OCI-LY3 (cell line): ENCODE data around the gene FAM78B.

ENCODE experiments used
- H2AFZ ChIP-seq: fragments of 200-600, 300-600 bp; shearing (Covaris generic); 2 replicates; pipeline ENCODE4 v1.6.0; 2014; ENCODE audit warnings: antibody characterized with exemption, low read depth, low read length
- H3K27ac ChIP-seq: fragments of 200-600, 300-600 bp; sonication (generic); 2 replicates; pipeline ENCODE4 v1.5.1; 2014; ENCODE audit warnings: mild to moderate bottlenecking, low read length, moderate library complexity, mixed read lengths
- H3K27me3 ChIP-seq: fragments of 200-600, 300-600 bp; sonication (generic); 2 replicates; pipeline ENCODE4 v1.6.1; 2014; ENCODE audit warnings: low read depth, low read length, mixed read lengths
- H3K36me3 ChIP-seq: fragments of 200-600, 300-600 bp; sonication (generic); replicated peaks from 2 replicates; pipeline ENCODE3; 2014; ENCODE audit warnings: low read depth, low read length, mixed read lengths
- H3K4me1 ChIP-seq: fragments of 300-600, 200-600 bp; sonication (generic); 2 replicates; pipeline ENCODE4 v1.6.1; 2014; ENCODE audit warnings: low read length, mixed read lengths
- H3K4me2 ChIP-seq: fragments of 200-600, 300-600 bp; sonication (generic); 2 replicates; pipeline ENCODE4 v1.6.1; 2014; ENCODE audit warnings: low read length, mixed read lengths
- H3K4me3 ChIP-seq: fragments of 300-600, 200-600 bp; sonication (generic); 2 replicates; pipeline ENCODE4 v1.5.1; 2014; ENCODE audit warnings: antibody characterized with exemption, mild to moderate bottlenecking, low read length, moderate library complexity
- H3K79me2 ChIP-seq: fragments of 300-600, 200-600 bp; shearing (Covaris generic); 2 replicates; pipeline ENCODE4 v1.6.1; 2014; ENCODE audit warnings: mild to moderate bottlenecking, low read length, mixed read lengths
- H3K9ac ChIP-seq: fragments of 300-600, 200-600 bp; shearing (Covaris generic); 2 replicates; pipeline ENCODE4 v1.6.0; 2014; ENCODE audit warnings: mild to moderate bottlenecking, low read length, moderate library complexity
- H3K9me3 ChIP-seq: fragments of 200-600, 300-600 bp; shearing (Covaris generic); 2 replicates; pipeline ENCODE4 v1.6.1; 2014; ENCODE audit warnings: low read length, mixed read lengths; ENCODE audit not compliant: insufficient read depth
- H4K20me1 ChIP-seq: fragments of 200-600, 300-600 bp; sonication (generic); 2 replicates; pipeline ENCODE4 v1.6.1; 2016; ENCODE audit warnings: low read length, mixed read lengths; ENCODE audit not compliant: insufficient read depth
- EZH2phosphoT487 ChIP-seq: fragments of 200-600 bp; shearing (Covaris generic); IDR thresholded peaks from 2 replicates; pipeline ENCODE4 v1.6.1; 2018; ENCODE audit warnings: antibody characterized with exemption, mixed run types, low read depth
- TF ChIP-seq, protein P1 (sequence below): fragments of 200-600, 300-600 bp; sonication (generic); IDR thresholded peaks from 2 replicates; pipeline ENCODE4 v1.5.1; 2014; ENCODE audit warnings: antibody characterized with exemption, low read length, low read depth

Gene FAM78B

DNA sequence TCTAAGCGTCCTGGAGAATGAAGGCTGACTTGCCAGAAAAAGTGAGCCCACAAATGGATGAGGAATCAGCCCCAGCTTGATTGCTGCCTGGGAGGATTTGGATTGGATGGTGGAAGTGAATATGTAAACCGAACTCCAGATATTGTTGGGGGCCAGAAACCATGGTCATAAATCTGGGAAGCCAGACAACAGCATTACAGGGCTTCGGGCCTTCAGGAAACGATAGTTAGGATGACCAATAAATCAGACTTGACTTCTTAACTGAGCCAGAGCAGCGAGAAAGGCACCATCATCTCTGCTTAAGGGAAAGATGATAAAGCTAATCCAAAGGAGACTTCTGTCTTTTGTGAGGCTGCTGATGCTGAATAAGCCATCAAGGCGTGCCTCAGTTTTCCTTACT is 26.6 kb downstream of the FAM78B start:
- Histone ChIP-seq H3K4me3 (no peak overlapping the region), H3K4me1 (peaks cover 16% of the 10 kb centered on the region), H3K36me3 (peaks cover 63% of the 10 kb centered on the region), H3K9ac (no peak overlapping the region), H3K9me3 (no peaks in the 10 kb centered on the region), H3K27me3 (no peaks in the 10 kb centered on the region), H3K4me2 (no peak overlapping the region), H2AFZ (no peak overlapping the region), H3K27ac (no peak overlapping the region), H3K79me2 (peaks cover 98% of the 10 kb centered on the region), H4K20me1 (peaks cover 64% of the 10 kb centered on the region)
- TF ChIP-seq, protein P1, sequence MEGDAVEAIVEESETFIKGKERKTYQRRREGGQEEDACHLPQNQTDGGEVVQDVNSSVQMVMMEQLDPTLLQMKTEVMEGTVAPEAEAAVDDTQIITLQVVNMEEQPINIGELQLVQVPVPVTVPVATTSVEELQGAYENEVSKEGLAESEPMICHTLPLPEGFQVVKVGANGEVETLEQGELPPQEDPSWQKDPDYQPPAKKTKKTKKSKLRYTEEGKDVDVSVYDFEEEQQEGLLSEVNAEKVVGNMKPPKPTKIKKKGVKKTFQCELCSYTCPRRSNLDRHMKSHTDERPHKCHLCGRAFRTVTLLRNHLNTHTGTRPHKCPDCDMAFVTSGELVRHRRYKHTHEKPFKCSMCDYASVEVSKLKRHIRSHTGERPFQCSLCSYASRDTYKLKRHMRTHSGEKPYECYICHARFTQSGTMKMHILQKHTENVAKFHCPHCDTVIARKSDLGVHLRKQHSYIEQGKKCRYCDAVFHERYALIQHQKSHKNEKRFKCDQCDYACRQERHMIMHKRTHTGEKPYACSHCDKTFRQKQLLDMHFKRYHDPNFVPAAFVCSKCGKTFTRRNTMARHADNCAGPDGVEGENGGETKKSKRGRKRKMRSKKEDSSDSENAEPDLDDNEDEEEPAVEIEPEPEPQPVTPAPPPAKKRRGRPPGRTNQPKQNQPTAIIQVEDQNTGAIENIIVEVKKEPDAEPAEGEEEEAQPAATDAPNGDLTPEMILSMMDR = no peak
- TF ChIP-seq EZH2phosphoT487 = no peak

DNA sequence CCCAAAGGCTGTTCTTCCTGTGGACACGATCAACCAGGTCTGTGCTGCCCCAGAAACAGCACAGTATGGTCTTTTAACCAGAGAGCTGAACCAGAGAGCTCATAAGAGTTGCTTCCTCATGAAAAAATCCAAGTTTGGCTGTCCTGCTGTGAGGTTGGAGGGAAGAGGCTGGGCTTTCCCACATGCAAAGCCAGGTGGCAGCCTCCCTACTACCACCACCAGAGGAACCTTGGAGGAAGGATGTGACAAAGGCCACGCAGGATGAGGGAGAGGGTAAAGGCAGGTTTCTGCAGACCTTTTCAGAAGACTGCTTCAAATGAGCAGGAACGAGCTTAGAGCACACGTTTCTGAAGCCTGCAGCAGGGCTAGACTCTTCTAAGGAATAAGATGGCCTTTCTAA is 27.1 kb downstream of the FAM78B start:
- H3K9me3 ChIP-seq = no peaks in the 10 kb centered on the region
- H4K20me1 ChIP-seq = peaks cover 59% of the 10 kb centered on the region
- H3K9ac ChIP-seq = no peak overlapping the region
- no peaks in the 10 kb centered on the region for H3K27me3 ChIP-seq
- no peak overlapping the region for H3K27ac ChIP-seq
- H3K4me1 ChIP-seq = peaks cover 21% of the 10 kb centered on the region
- TF ChIP-seq, protein P1 = no peak
- no peak for TF ChIP-seq EZH2phosphoT487
- peaks cover 98% of the 10 kb centered on the region for H3K79me2 ChIP-seq
- H3K4me3 ChIP-seq = no peak overlapping the region
- no peak overlapping the region for H2AFZ ChIP-seq
- H3K4me2 ChIP-seq = no peak overlapping the region
- H3K36me3 ChIP-seq = peaks cover 63% of the 10 kb centered on the region

DNA sequence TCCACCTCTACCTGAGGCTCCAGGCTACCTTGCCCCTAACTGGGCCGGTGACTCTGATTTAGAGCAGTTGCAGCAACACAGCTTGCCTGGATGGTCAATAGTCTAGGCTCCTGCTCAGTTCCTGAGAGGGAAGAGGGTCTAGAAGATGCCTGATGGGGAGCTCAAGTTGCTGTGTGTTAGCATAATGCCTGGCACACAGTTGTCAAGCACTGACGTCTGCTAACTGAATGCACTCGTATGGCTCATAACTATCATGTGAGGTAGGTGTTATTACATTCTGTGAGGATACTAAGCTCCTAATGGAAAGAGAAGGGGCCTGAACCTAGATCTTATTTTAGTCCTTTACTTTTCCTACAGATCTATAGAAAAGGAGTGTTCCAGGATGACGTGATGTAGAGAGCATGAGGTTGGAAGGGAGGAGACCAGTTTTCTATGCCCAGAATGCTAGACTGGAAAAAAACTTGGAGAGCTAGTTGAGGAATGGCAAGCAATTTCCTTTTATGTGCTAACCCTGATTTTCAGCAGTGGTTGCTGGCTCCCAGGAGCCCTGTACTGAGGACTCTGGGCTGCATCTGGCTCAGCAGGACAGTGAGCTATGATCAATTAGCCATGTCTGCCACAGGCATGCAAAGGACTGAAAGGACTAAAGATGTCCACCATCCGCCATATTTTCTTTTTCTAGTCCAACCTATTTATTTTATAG is 30.0 kb downstream of the FAM78B start:
- Histone ChIP-seq H2AFZ (no peak overlapping the region), H3K27ac (no peak overlapping the region), H3K4me2 (no peak overlapping the region), H3K79me2 (peaks cover 97% of the 10 kb centered on the region), H3K9ac (no peak overlapping the region), H3K4me3 (no peak overlapping the region), H3K27me3 (no peaks in the 10 kb centered on the region), H3K4me1 (peaks cover 49% of the 10 kb centered on the region), H4K20me1 (peaks cover 30% of the 10 kb centered on the region), H3K9me3 (no peaks in the 10 kb centered on the region), H3K36me3 (peaks cover 49% of the 10 kb centered on the region)
- TF ChIP-seq, protein P1 = no peak
- no peak for TF ChIP-seq EZH2phosphoT487

DNA sequence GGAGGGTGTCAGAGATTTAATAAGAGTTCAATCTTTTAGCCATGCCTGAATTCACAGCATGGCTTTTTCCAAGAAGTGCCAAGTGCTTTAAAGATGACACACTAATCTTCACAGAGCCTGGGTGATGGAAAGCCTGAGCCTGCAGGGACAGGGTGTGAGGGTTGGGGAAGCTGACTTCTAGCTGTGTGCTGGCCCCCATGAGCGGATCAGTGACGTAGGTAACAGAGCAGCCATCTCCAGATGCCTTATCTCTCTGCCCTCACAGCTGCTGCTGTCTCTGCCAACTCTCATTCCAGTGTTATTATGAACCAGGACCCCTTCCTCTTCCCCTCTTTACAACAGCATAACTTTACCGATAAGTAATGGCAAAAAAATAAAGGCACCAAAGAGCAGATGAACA is 30.6 kb downstream of the FAM78B start:
- Histone ChIP-seq H3K79me2 (peaks cover 97% of the 10 kb centered on the region), H3K9ac (no peak overlapping the region), H3K4me1 (peaks cover 55% of the 10 kb centered on the region), H3K4me3 (no peak overlapping the region), H3K27me3 (no peaks in the 10 kb centered on the region), H3K27ac (no peak overlapping the region; the same call in 1 of the 2 replicates), H3K4me2 (no peak overlapping the region), H3K36me3 (peaks cover 42% of the 10 kb centered on the region), H3K9me3 (no peaks in the 10 kb centered on the region), H4K20me1 (peaks cover 24% of the 10 kb centered on the region), H2AFZ (no peak overlapping the region)
- TF ChIP-seq, protein P1 = no peak
- no peak for TF ChIP-seq EZH2phosphoT487
